A549 (cell line): ENCODE results near the gene F13B. TPM values are rescaled to one million over a fixed set of nuclear protein-coding genes. Genes with fewer than 3 reads are reported as not detected.

Source experiments
- polyA plus RNA-seq, 4 experiments: library from polyadenylated mRNA; depleted of rRNA in 3 of 4; stranded (reverse); fragments of >200 nt; fragmentation: RNase III in 1 of 4; extraction: RNeasy Plus Mini Kit Qiagen cat#74134 plus additional on column Dnase treatment in 1 of 4; gene quantifications; 2 replicates in 3 of 4; 3 replicates in 1 of 4; pipeline ENCODE4 v1.2.3, GENCODE V29; 2011 to 2017

Gene F13B
- polyA plus RNA-seq, 2 of the 4 experiments (the other 2 are of a cell fraction), result 0.19 to 0.75 TPM

Other genes starting within 250 kb of the F13B start
- gene CFHR1, start 247.5 kb downstream of the F13B start, polyA plus RNA-seq (2011; rRNA removed), result 2.0 and 2.1 TPM in 2 replicates
- gene CFHR1, start 247.5 kb downstream of the F13B start, polyA plus RNA-seq (2017; fragmentation: RNase III; extraction: RNeasy Plus Mini Kit Qiagen cat#74134 plus additional on column Dnase treatment), result 0.63 to 0.79 TPM (median 0.71 TPM) in 3 replicates
- gene CFHR4, start 179.2 kb downstream of the F13B start, polyA plus RNA-seq (2011; rRNA removed), result not detected in 2 replicates
- gene CFHR4, start 179.2 kb downstream of the F13B start, polyA plus RNA-seq (2017; fragmentation: RNase III; extraction: RNeasy Plus Mini Kit Qiagen cat#74134 plus additional on column Dnase treatment), result not detected in 3 replicates
- gene CFHR2, start 123.5 kb downstream of the F13B start, polyA plus RNA-seq (2011; rRNA removed), result not detected in 2 replicates
- not detected in 3 replicates for gene CFHR2, start 123.5 kb downstream of the F13B start, polyA plus RNA-seq (2017; fragmentation: RNase III; extraction: RNeasy Plus Mini Kit Qiagen cat#74134 plus additional on column Dnase treatment)
- gene CFHR5, start 89.7 kb downstream of the F13B start, polyA plus RNA-seq (2011; rRNA removed), result not detected in 2 replicates
- gene CFHR5, start 89.7 kb downstream of the F13B start, polyA plus RNA-seq (2017; fragmentation: RNase III; extraction: RNeasy Plus Mini Kit Qiagen cat#74134 plus additional on column Dnase treatment), result not detected in 3 replicates
- 29.0 and 35.5 TPM in 2 replicates for gene ASPM, start 79.4 kb upstream of the F13B start, polyA plus RNA-seq (2011; rRNA removed)
- 18.1 to 20.2 TPM (median 19.0 TPM) in 3 replicates for gene ASPM, start 79.4 kb upstream of the F13B start, polyA plus RNA-seq (2017; fragmentation: RNase III; extraction: RNeasy Plus Mini Kit Qiagen cat#74134 plus additional on column Dnase treatment)
- gene ZBTB41, start 134.0 kb upstream of the F13B start, polyA plus RNA-seq (2011; rRNA removed), result 10.1 and 12.0 TPM in 2 replicates
- 3.8 to 4.4 TPM (median 4.1 TPM) in 3 replicates for gene ZBTB41, start 134.0 kb upstream of the F13B start, polyA plus RNA-seq (2017; fragmentation: RNase III; extraction: RNeasy Plus Mini Kit Qiagen cat#74134 plus additional on column Dnase treatment)
- not detected in 2 replicates for gene CRB1, start 201.0 kb upstream of the F13B start, polyA plus RNA-seq (2011; rRNA removed)
- not detected in 3 replicates for gene CRB1, start 201.0 kb upstream of the F13B start, polyA plus RNA-seq (2017; fragmentation: RNase III; extraction: RNeasy Plus Mini Kit Qiagen cat#74134 plus additional on column Dnase treatment)